Kidney (tissue), 14 donors: Measurements from ENCODE around the gene CCDC201. TPM values are rescaled to one million over a fixed set of nuclear protein-coding genes. Genes with fewer than 3 reads are reported as not detected.

ENCODE experiments used
- DNase-seq, 5 donors: peaks; one replicate each; pipeline ENCODE4 v3.0.0-alpha.2; 2013 to 2020
- FAIRE-seq: peaks from 2 replicates; lab custom pipeline; 2012; peaks lifted over from hg19 to GRCh38; lab: Jason Lieb, UNC
- H3K27ac ChIP-seq, 2 donors: one replicate each; pipeline ENCODE4 v1.7.0; 2013; ENCODE audit warnings: low read depth in 2 of 2, low read length in 2 of 2, inconsistent platforms in 1 of 2
- H3K27me3 ChIP-seq: one replicate; pipeline ENCODE4 v1.7.1; 2013; ENCODE audit warnings: low read length, inconsistent platforms; ENCODE audit not compliant: control insufficient read depth, insufficient read depth
- H3K36me3 ChIP-seq, 3 donors: one replicate each; pipeline versions ENCODE4 v1.7.0 to v1.7.1; 2013; ENCODE audit warnings: low read length in 3 of 3, control low read depth in 1 of 3, inconsistent platforms in 1 of 3; ENCODE audit not compliant: insufficient read depth in 3 of 3, control insufficient read depth in 2 of 3
- H3K4me1 ChIP-seq, 3 donors: one replicate each; pipeline versions ENCODE4 v1.7.0 to v1.7.1; 2013; ENCODE audit warnings: low read length in 3 of 3, inconsistent platforms in 1 of 3, low read depth in 1 of 3; ENCODE audit not compliant: control insufficient read depth in 2 of 3, insufficient read depth in 2 of 3
- H3K4me3 ChIP-seq, 3 donors: one replicate each; pipeline versions ENCODE4 v1.7.0 to v1.8.1; 2013; ENCODE audit warnings: low read length in 3 of 3, control low read depth in 1 of 3, inconsistent platforms in 1 of 3
- H3K9ac ChIP-seq, 3 donors: one replicate each; pipeline versions ENCODE4 v1.7.0 to v1.7.1; 2013; ENCODE audit warnings: low read length in 3 of 3, control low read depth in 1 of 3, inconsistent platforms in 1 of 3
- H3K9me3 ChIP-seq, 3 donors: one replicate each; pipeline versions ENCODE4 v1.7.0 to v1.7.1; 2013; ENCODE audit warnings: low read length in 3 of 3, control low read depth in 1 of 3, inconsistent platforms in 1 of 3; ENCODE audit not compliant: control insufficient read depth in 2 of 3, insufficient read depth in 1 of 3
- CTCF ChIP-seq: IDR thresholded peaks from 3 replicates; pipeline ENCODE4 v1.5.1; 2012; ENCODE audit warnings: mild to moderate bottlenecking, moderate library complexity, borderline replicate concordance; ENCODE audit not compliant: insufficient read depth; ENCODE audit errors: extremely low read depth
- intact Hi-C: fragments of 100-400 bp; cut with DNase I; formaldehyde crosslinking; loops from one replicate; pipeline ENCODE4 v1.11.1; 2022
- polyA plus RNA-seq: library from polyadenylated mRNA; stranded (reverse); fragments of 350-450 nt; fragmentation: Illumina TruSeq; extraction: RNeasy Lipid Tissue Mini Kit (QIAGEN cat#74804); gene quantifications from one replicate; pipeline ENCODE4 v1.2.3, GENCODE V29; 2014; ENCODE audit warnings: low read depth, low replicate concordance; ENCODE audit not compliant: insufficient read depth
- total RNA-seq: library from RNA; stranded (reverse); fragmentation: NEBNext Ultra II Directional; extraction: Animal tissue kit (Norgen Biotek cat#: 25700); gene quantifications from one replicate; pipeline ENCODE4 v1.2.1, GENCODE V29; 2021
- donor health status: control.
- donor health status: control.
- donor health status: control.
- donor health status: control.
- donor health status: control.
- donor health status: DM: yes; HTN: yes; CAD: no.
- donor health status: Normal renal cell carcinoma (clear cell type).

The CCDC201 gene
- total and polyA plus RNA-seq, 2 donors from 2014 or later = not detected

- H3K4me3 ChIP-seq = peak overlapping the region in 2 of 3 donors; percentile 3 to 64
- no peak overlapping the region for H3K27ac ChIP-seq
- no peak for TF ChIP-seq CTCF
- DNase-seq = no peak
- FAIRE-seq = no peak
- no peaks in the 10 kb centered on the region for H3K9me3 ChIP-seq
- intact Hi-C loops = loop anchor here (10.0 kb wide), 1 partner anchor 1256 kb away; no protein-coding TSS in a partner anchor
- peaks cover 7% of the 10 kb centered on the region for H3K27me3 ChIP-seq
- peaks cover 0 to 13% (median 9%) of the 10 kb centered on the region in 3 donors for H3K36me3 ChIP-seq
- H3K4me1 ChIP-seq = peaks cover 7 to 23% (median 7%) of the 10 kb centered on the region in 3 donors
- H3K9ac ChIP-seq = no peak overlapping the region
Measured at GRCh38 chr7:45918556-45918955, 45.7 kb upstream of the CCDC201 start.

- Histone ChIP-seq H3K36me3 (peaks cover 0 to 13% (median 11%) of the 10 kb centered on the region in 3 donors), H3K27me3 (peaks cover 7% of the 10 kb centered on the region), H3K4me3 (peak overlapping the region in 1 of 3 donors; percentile 64), H3K4me1 (peaks cover 7 to 19% (median 7%) of the 10 kb centered on the region in 3 donors), H3K9me3 (no peaks in the 10 kb centered on the region), H3K27ac (no peak overlapping the region), H3K9ac (peak overlapping the region in 1 of 3 donors; percentile 55)
- intact Hi-C loops = loop anchor here (10.0 kb wide), 1 partner anchor 1257 kb away; no protein-coding TSS in a partner anchor
- peak; percentile 84 to 93 (median 90) for DNase-seq
- no peak for FAIRE-seq
- TF ChIP-seq CTCF = peak; percentile 87
Measured at GRCh38 chr7:45917658-45918057, 44.8 kb upstream of the CCDC201 start.

GRCh38 chr7:45917064-45917463 lies 44.2 kb upstream of the CCDC201 start:
- no peak for TF ChIP-seq CTCF
- Histone ChIP-seq H3K4me3 (no peak overlapping the region), H3K4me1 (peaks cover 3 to 17% (median 7%) of the 10 kb centered on the region in 3 donors), H3K36me3 (peaks cover 0 to 13% (median 11%) of the 10 kb centered on the region in 3 donors), H3K27me3 (peaks cover 7% of the 10 kb centered on the region), H3K9ac (peak overlapping the region in 1 of 3 donors; percentile 55), H3K27ac (no peak overlapping the region), H3K9me3 (no peaks in the 10 kb centered on the region)
- FAIRE-seq = no peak
- no peak for DNase-seq
- intact Hi-C loops = loop anchor here (10.0 kb wide), 1 partner anchor 1258 kb away; no protein-coding TSS in a partner anchor
